Renal cortical epithelial cell (primary cell): ENCODE data around the gene KCNIP2. TPM values are rescaled to one million over a fixed set of nuclear protein-coding genes. Genes with fewer than 3 reads are reported as not detected.
A peak's percentile ranks its signal among the peaks of the same experiment; 100 is the strongest.
"Not testable (repeated sequence)": the region's sequence is repeated elsewhere in the genome, so short reads cannot be mapped to it uniquely, and the experiment has no call there.

Experiments
- DNase-seq: peaks from one replicate; pipeline ENCODE4 v3.0.0-alpha.2; 2011; ENCODE audit warnings: low read depth
- total RNA-seq: library from RNA; depleted of rRNA; stranded (reverse); fragments of >200 nt; gene quantifications from 2 replicates; pipeline ENCODE4 v1.2.3, GENCODE V29; 2014

KCNIP2 gene
- total RNA-seq, 1 donor from 2014 or later: 0.35 TPM

GRCh38 chr10:101828766-101829551, 14.6 kb downstream of the KCNIP2 start:
- DNase-seq: no peak

- no peak for DNase-seq
Observed at GRCh38 chr10:101827919-101828600, 15.5 kb downstream of the KCNIP2 start.

- DNase-seq: no peak
Observed at GRCh38 chr10:101826852-101827434, 16.7 kb downstream of the KCNIP2 start.

GRCh38 chr10:101824736-101825135, 18.9 kb downstream of the KCNIP2 start:
- no peak for DNase-seq

GRCh38 chr10:101818872-101819633, 24.5 kb downstream of the KCNIP2 start:
- peak; percentile 42 for DNase-seq

GRCh38 chr10:101818119-101818871, 25.3 kb downstream of the KCNIP2 start, which contains the start of gene OGA:
OGA (minus strand) TSS chr10:101818444; CDS start chr10:101818022, 422 bp downstream.
- DNase-seq: peak; percentile 100

GRCh38 chr10:101817337-101818118, 26.1 kb downstream of the KCNIP2 start:
- peak; percentile 90 for DNase-seq

- no peak for DNase-seq
Observed at GRCh38 chr10:101816913-101817336, 26.7 kb downstream of the KCNIP2 start.

- DNase-seq: no peak
Observed at GRCh38 chr10:101816376-101816775, 27.2 kb downstream of the KCNIP2 start.

GRCh38 chr10:101814466-101815071, 29.0 kb downstream of the KCNIP2 start:
- DNase-seq: no peak

- no peak for DNase-seq
Observed at GRCh38 chr10:101812606-101813005, 31.0 kb downstream of the KCNIP2 start.

GRCh38 chr10:101807158-101807557, 36.4 kb downstream of the KCNIP2 start:
- no peak for DNase-seq

- no peak for DNase-seq
Observed at GRCh38 chr10:101803511-101803910, 40.1 kb downstream of the KCNIP2 start.

- DNase-seq: no peak
Observed at GRCh38 chr10:101797403-101798059, 46.1 kb downstream of the KCNIP2 start.

GRCh38 chr10:101793526-101793925, 50.1 kb downstream of the KCNIP2 start:
- DNase-seq: no peak

- DNase-seq: no peak
Observed at GRCh38 chr10:101789686-101790085, 53.9 kb downstream of the KCNIP2 start.

GRCh38 chr10:101789231-101789630, 54.4 kb downstream of the KCNIP2 start:
- not testable (repeated sequence) for DNase-seq

- no peak for DNase-seq
Observed at GRCh38 chr10:101785801-101786200, 57.8 kb downstream of the KCNIP2 start.

GRCh38 chr10:101784558-101784957, 59.0 kb downstream of the KCNIP2 start:
- DNase-seq: no peak
